ENCODE results near the gene CCDC201.
A peak's percentile ranks its signal among the peaks of the same experiment; 100 is the strongest.

The CCDC201 gene

GRCh38 chr7:45873035-45873354, at the start of gene CCDC201:
TSS of gene CCDC201 (minus strand) at chr7:45873082. CDS start at chr7:45873007, 75 bp downstream.
- no peak for DNase-seq

GRCh38 chr7:45921699-45922519, 49.0 kb upstream of the CCDC201 start:
- DNase-seq = peak in 17 of 56 donors; percentile 10 to 58 (median 26)

- no peak for DNase-seq
Observed at GRCh38 chr7:45921381-45921698, 48.5 kb upstream of the CCDC201 start.

- peak in 7 of 56 donors; percentile 5 to 49 (median 33) for DNase-seq
Observed at GRCh38 chr7:45920502-45921380, 47.9 kb upstream of the CCDC201 start, which contains the start of gene IGFBP3. TSS of gene IGFBP3 (minus strand) at chr7:45921272. CDS start at chr7:45921140, 132 bp downstream.

GRCh38 chr7:45919993-45920459, 47.1 kb upstream of the CCDC201 start:
- DNase-seq = no peak

GRCh38 chr7:45919231-45919784, 46.4 kb upstream of the CCDC201 start:
- DNase-seq = no peak

GRCh38 chr7:45918556-45918955, 45.7 kb upstream of the CCDC201 start:
- no peak for DNase-seq

GRCh38 chr7:45917658-45918057, 44.8 kb upstream of the CCDC201 start:
- peak in 49 of 56 donors; percentile 15 to 84 (median 49) for DNase-seq

- DNase-seq = no peak
Observed at GRCh38 chr7:45917064-45917463, 44.2 kb upstream of the CCDC201 start.

GRCh38 chr7:45915606-45916005, 42.7 kb upstream of the CCDC201 start:
- no peak for DNase-seq

- no peak for DNase-seq
Observed at GRCh38 chr7:45914911-45915310, 42.0 kb upstream of the CCDC201 start.

GRCh38 chr7:45912972-45913371, 40.1 kb upstream of the CCDC201 start:
- DNase-seq = no peak

- no peak for DNase-seq
Observed at GRCh38 chr7:45911311-45911710, 38.4 kb upstream of the CCDC201 start.

GRCh38 chr7:45910855-45911254, 38.0 kb upstream of the CCDC201 start:
- no peak for DNase-seq

- no peak for DNase-seq
Observed at GRCh38 chr7:45909561-45909960, 36.7 kb upstream of the CCDC201 start.

GRCh38 chr7:45902820-45903219, 29.9 kb upstream of the CCDC201 start:
- DNase-seq = no peak

GRCh38 chr7:45901566-45901965, 28.7 kb upstream of the CCDC201 start:
- DNase-seq = no peak

GRCh38 chr7:45898222-45898621, 25.3 kb upstream of the CCDC201 start:
- DNase-seq = no peak

- no peak for DNase-seq
Observed at GRCh38 chr7:45897042-45897690, 24.3 kb upstream of the CCDC201 start.

- no peak for DNase-seq
Observed at GRCh38 chr7:45894665-45895062, 21.8 kb upstream of the CCDC201 start.

- no peak for DNase-seq
Observed at GRCh38 chr7:45893996-45894664, 21.2 kb upstream of the CCDC201 start.

All from amygdala (tissue), 56 donors.